ENCODE results near the gene GUCA2A. TPM values are rescaled to one million over a fixed set of nuclear protein-coding genes. Genes with fewer than 3 reads are reported as not detected.

Gene GUCA2A
- total RNA-seq, 2 experiments from 2014 or later = not detected

- TF ChIP-seq, protein P1, sequence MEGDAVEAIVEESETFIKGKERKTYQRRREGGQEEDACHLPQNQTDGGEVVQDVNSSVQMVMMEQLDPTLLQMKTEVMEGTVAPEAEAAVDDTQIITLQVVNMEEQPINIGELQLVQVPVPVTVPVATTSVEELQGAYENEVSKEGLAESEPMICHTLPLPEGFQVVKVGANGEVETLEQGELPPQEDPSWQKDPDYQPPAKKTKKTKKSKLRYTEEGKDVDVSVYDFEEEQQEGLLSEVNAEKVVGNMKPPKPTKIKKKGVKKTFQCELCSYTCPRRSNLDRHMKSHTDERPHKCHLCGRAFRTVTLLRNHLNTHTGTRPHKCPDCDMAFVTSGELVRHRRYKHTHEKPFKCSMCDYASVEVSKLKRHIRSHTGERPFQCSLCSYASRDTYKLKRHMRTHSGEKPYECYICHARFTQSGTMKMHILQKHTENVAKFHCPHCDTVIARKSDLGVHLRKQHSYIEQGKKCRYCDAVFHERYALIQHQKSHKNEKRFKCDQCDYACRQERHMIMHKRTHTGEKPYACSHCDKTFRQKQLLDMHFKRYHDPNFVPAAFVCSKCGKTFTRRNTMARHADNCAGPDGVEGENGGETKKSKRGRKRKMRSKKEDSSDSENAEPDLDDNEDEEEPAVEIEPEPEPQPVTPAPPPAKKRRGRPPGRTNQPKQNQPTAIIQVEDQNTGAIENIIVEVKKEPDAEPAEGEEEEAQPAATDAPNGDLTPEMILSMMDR (conservative IDR thresholded peaks at IDR 0.05; ENCODE audit: low read length) = no peak
- TF ChIP-seq EZH2phosphoT487 (IDR thresholded peaks at IDR 0.05; ENCODE audit: borderline replicate concordance, low read depth, low read length) = no peak
- H2AFZ ChIP-seq (ENCODE audit: low read length) = no peak overlapping the region
- DNase-seq (ENCODE audit: low spot score) = no peak
- no peak overlapping the region for H3K4me3 ChIP-seq (ENCODE audit: low read depth, low read length, poor library complexity, severe bottlenecking)
- H3K4me2 ChIP-seq (ENCODE audit: low read length) = no peak overlapping the region
- ChIA-PET CTCF (ENCODE audit: unreplicated experiment) (no interaction called here), POLR2A (no interaction called here)
- no TSS peak for BruUV-seq (replicated peaks)
- H3K4me1 ChIP-seq (ENCODE audit: insufficient read depth, low read length, poor library complexity, severe bottlenecking) = no peaks in the 10 kb centered on the region
- no peaks in the 10 kb centered on the region for H3K9me3 ChIP-seq (ENCODE audit: low read length)
- H4K20me1 ChIP-seq (ENCODE audit: insufficient read depth, low read length) = no peaks in the 10 kb centered on the region
- H3K27ac ChIP-seq (ENCODE audit: low read depth, low read length, poor library complexity, severe bottlenecking) = no peak overlapping the region
- H3K79me2 ChIP-seq (ENCODE audit: insufficient read depth, low read depth, low read length) = no peaks in the 10 kb centered on the region
- H3K9me2 ChIP-seq (ENCODE audit: insufficient read depth, low read length) = no peaks in the 10 kb centered on the region
- H3K36me3 ChIP-seq (ENCODE audit: insufficient read depth, low read length) = no peaks in the 10 kb centered on the region
- intact Hi-C loops (cut with micrococcal nuclease; ENCODE audit: unreplicated experiment) = no loop called here
Observed at GRCh38 chr1:42152119-42152518, 12.4 kb downstream of the GUCA2A start.

GRCh38 chr1:42150651-42151050 lies 13.9 kb downstream of the GUCA2A start:
- no peaks in the 10 kb centered on the region for H3K9me2 ChIP-seq (ENCODE audit: insufficient read depth, low read length)
- TF ChIP-seq, protein P1 (conservative IDR thresholded peaks at IDR 0.05; ENCODE audit: low read length) = no peak
- no peak for TF ChIP-seq EZH2phosphoT487 (IDR thresholded peaks at IDR 0.05; ENCODE audit: borderline replicate concordance, low read depth, low read length)
- H3K27ac ChIP-seq (ENCODE audit: low read depth, low read length, poor library complexity, severe bottlenecking) = no peak overlapping the region
- no peaks in the 10 kb centered on the region for H4K20me1 ChIP-seq (ENCODE audit: insufficient read depth, low read length)
- POLR2A ChIA-PET = no interaction called here
- H3K4me3 ChIP-seq (ENCODE audit: low read depth, low read length, poor library complexity, severe bottlenecking) = no peak overlapping the region
- CTCF ChIA-PET (ENCODE audit: unreplicated experiment) = no interaction called here
- H3K79me2 ChIP-seq (ENCODE audit: insufficient read depth, low read depth, low read length) = no peaks in the 10 kb centered on the region
- H2AFZ ChIP-seq (ENCODE audit: low read length) = no peak overlapping the region
- no peaks in the 10 kb centered on the region for H3K4me1 ChIP-seq (ENCODE audit: insufficient read depth, low read length, poor library complexity, severe bottlenecking)
- no peaks in the 10 kb centered on the region for H3K36me3 ChIP-seq (ENCODE audit: insufficient read depth, low read length)
- H3K9me3 ChIP-seq (ENCODE audit: low read length) = no peaks in the 10 kb centered on the region
- no TSS peak for BruUV-seq (replicated peaks)
- intact Hi-C loops (cut with micrococcal nuclease; ENCODE audit: unreplicated experiment) = no loop called here
- no peak overlapping the region for H3K4me2 ChIP-seq (ENCODE audit: low read length)
- no peak for DNase-seq (ENCODE audit: low spot score)

DNA sequence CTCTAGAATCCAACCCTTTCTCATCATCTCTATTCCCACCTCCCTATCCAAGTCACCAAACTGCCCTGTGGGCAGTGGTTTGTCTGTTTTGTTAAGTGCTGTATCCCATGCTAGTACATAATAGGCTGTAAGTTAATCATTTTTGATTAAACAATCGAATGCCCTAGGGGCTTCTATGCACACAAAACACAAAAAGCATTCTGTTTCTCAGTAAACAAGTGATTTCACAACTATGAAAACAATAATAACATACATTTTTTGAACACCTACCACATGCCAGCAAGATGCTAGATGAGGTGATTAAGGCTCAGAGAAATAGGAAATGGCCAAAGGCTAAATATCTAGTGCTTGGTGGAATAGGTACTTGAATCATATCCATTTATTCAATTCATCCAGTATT lies 16.4 kb downstream of the GUCA2A start:
- no peaks in the 10 kb centered on the region for H3K9me2 ChIP-seq (ENCODE audit: insufficient read depth, low read length)
- TF ChIP-seq, protein P1 (conservative IDR thresholded peaks at IDR 0.05; ENCODE audit: low read length) = no peak
- TF ChIP-seq EZH2phosphoT487 (IDR thresholded peaks at IDR 0.05; ENCODE audit: borderline replicate concordance, low read depth, low read length) = no peak
- ChIA-PET CTCF (ENCODE audit: unreplicated experiment) (no interaction called here), POLR2A (no interaction called here)
- H4K20me1 ChIP-seq (ENCODE audit: insufficient read depth, low read length) = no peaks in the 10 kb centered on the region
- no peak overlapping the region for H3K4me2 ChIP-seq (ENCODE audit: low read length)
- DNase-seq (ENCODE audit: low spot score) = no peak
- no peak overlapping the region for H3K27ac ChIP-seq (ENCODE audit: low read depth, low read length, poor library complexity, severe bottlenecking)
- no peaks in the 10 kb centered on the region for H3K4me1 ChIP-seq (ENCODE audit: insufficient read depth, low read length, poor library complexity, severe bottlenecking)
- intact Hi-C loops (cut with micrococcal nuclease; ENCODE audit: unreplicated experiment) = loop anchor here (5.0 kb wide), 1 partner anchor 576 kb away; no protein-coding TSS in a partner anchor
- H3K9me3 ChIP-seq (ENCODE audit: low read length) = no peaks in the 10 kb centered on the region
- no peaks in the 10 kb centered on the region for H3K36me3 ChIP-seq (ENCODE audit: insufficient read depth, low read length)
- BruUV-seq (replicated peaks) = no TSS peak
- no peaks in the 10 kb centered on the region for H3K79me2 ChIP-seq (ENCODE audit: insufficient read depth, low read depth, low read length)
- H3K4me3 ChIP-seq (ENCODE audit: low read depth, low read length, poor library complexity, severe bottlenecking) = no peak overlapping the region
- H2AFZ ChIP-seq (ENCODE audit: low read length) = no peak overlapping the region
